GM04504 (cell line): ENCODE data around the gene CD160.
"Not testable (repeated sequence)": the region's sequence is repeated elsewhere in the genome, so short reads cannot be mapped to it uniquely, and the experiment has no call there.

Experiments used
- DNase-seq: peaks from one replicate; pipeline ENCODE4 v3.0.0-alpha.2; 2012; ENCODE audit warnings: low read depth

CD160 gene, protein sequence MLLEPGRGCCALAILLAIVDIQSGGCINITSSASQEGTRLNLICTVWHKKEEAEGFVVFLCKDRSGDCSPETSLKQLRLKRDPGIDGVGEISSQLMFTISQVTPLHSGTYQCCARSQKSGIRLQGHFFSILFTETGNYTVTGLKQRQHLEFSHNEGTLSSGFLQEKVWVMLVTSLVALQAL

DNA sequence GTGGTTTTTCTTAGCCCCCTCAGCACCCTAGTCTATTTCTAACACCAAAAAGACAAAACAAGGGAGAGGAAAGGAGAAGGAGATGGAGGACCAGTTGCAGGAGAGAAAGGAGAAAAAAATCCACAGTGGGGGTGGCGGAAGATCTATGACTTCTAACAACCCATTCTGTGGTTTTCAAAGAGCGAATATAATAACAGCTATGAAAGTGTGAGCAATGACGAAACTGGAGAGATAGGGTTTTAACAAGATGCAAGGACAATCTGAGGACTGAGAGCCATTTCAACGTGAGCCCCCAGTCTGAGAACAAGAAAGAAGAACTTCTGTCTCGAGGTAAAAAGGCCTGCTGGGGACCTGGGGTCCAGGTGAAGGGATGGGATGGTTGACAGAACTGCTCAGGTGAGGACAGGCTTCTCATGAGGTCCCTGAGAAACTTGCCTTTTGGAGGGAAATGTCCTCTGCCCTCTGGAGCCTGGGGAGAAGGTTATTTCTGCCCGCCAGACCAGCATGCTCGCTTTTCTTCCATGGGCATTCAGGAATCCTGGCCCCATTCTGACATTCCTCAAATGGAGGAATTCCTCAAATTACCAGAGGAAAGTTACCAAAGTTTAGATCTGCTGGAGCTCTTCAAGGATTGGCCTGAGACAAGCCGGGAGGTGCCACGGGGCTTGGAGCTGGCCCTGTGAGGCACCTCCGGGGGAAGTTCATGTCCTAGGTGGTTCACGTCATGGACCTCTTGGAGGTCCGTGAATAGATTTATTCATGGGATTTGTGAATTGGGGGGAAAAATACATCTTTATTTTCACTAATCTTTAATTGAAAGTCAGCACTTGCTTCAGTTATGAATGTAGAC lies at the start of gene CD160:
TSS of gene CD160 (plus strand) at position 270 of the 850 bp plus-strand sequence. CDS start 8,829 bp downstream, outside the sequence.
- DNase-seq, result no peak

DNA sequence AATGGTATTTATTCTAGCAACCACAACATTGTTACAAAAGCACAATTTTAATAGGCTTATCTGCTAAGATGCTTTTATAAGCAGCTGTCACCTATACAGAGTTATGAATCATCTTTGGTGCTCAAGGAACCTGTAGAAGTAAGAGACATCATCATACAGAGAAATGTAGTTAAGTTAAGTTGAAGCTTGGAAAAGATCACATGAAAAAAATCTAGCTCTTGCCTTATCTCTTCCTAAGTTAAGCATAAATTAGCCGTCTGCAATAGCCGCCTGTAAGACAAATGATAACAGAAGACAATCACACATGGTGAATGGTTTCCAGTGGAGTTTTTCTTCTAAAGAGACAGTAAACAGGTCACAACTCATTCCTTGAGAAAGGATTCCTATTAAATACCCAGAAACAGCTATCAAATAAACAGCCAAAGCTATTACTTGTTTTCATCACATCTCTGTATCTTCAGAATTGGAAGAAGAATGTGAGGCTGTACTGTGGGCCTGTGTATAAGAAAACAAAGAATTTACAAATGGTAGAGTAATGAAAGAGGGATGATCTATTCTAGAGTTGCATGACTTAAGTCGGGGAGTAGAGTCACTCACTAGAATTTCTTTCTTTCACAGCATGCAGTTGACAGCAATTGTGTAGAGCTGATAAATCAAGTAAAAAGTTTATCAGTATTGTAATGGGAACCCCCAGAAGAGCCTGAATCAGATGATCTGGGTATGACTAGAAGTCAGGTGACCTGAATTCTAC lies 48.1 kb upstream of the CD160 start:
- DNase-seq, result not testable (repeated sequence)

DNA sequence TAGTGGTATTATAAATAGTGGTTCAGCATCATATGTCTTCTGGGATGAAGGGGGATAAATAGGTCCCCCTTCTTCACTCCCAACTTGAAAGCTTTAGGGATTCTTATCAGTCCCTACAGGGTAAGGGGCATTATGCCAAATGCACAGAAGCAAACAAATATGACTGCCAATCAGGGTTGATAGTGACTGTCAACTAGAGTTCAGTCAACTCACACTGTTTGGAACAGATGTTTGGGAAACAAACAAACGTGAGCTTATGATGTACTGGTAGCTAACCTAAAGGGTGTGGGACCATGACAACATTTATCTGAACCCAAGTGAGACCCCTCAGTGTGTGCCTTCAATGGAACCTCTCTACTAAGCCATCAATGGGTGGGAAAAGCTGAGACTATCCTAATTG lies 46.1 kb upstream of the CD160 start:
- DNase-seq, result not testable (repeated sequence)

DNA sequence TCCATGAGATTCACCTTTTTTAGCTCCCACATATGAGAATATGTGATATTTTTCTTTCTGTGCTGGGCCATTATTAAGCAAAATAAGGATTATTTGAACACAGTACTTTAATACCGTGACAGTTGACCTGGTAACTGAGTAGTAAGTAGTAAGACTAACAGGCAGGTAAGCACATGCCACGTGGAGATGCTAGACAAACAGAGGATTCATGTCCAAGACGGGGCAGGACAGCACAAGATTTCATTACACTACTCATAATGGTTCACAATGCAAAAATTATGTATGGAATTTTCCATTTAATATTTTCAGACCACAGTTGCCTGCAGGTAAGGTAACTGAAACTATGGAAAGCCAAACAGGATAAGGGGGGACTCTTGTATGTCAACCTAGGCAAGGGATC lies 34.4 kb upstream of the CD160 start:
- DNase-seq, result not testable (repeated sequence)

DNA sequence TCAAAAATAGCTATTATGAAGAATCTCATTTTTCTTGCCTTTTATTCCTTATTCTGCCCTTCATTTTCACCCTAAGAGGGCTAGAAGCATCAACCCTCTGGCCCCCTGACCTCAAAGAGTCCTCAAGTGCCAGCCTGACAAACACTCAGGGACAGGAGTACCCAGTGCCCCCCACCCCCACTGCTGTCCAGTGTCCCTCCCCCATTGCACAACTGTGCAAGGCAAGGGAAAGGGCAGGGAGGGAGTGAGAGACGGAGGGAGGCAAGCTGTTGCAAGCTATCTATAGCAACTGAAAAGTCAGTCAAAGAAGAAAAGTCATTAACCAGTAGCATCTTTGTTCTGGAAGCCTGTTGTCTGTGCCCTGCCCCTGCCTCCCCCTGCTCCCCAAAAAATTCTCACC lies 33.2 kb upstream of the CD160 start:
- DNase-seq, result not testable (repeated sequence)

DNA sequence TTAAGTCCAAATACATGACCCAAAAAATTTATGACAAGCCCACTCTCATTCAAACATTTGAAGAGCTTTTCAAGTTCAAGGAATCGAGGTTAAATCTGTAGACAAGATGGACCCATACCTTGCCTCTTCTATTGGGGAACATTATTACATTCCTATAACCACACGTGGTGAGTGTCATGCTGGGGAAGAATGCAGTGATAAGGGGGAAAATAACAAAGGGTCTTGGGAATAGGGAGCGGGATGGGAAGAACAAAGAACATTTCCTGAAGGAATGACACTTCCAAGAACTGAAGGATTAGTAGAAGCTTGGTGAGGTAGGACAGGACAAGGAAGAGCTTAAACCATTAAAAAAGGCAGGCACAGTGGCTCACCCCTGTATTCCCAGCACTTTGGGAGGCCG lies 31.0 kb upstream of the CD160 start:
- DNase-seq, result no peak

DNA sequence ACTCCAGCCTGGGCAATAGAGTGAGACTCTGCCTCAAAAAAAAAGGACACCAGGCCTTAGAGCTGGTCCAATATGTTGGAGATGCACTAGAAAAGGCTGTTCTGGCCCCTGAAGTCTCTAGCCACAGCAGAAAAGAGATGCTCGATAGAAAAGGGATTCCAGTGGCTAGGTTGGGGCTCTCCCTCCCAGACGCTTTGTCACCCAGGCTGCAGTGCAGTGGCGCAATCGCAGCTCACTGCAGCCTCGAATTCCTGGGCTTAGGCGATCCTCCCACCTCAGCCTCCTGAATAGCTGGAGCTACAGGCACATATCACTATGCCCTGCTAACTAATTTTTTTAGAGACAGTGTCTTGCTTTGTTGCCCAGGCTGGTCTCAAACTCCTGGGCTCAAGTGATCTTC lies 30.4 kb upstream of the CD160 start:
- DNase-seq, result no peak

DNA sequence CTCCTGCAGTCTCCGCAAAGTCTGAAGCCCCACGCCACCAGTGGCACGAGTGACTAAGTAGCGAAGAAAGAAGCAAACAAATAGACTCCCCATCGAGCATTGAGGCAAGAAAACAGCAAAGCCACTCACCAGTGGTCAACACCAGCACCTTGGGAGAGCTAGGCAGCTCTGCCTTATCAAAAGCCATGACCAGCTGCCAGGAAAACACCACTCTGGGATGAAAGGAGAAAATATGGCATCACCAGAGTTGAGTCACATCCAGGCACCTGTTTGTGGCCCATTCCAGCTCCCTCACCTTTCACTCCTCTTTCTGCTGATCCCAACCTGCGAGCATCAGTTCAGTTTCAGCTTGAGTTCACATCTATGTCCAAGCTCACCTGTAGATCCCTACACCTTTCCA lies 29.4 kb upstream of the CD160 start:
- DNase-seq, result no peak

DNA sequence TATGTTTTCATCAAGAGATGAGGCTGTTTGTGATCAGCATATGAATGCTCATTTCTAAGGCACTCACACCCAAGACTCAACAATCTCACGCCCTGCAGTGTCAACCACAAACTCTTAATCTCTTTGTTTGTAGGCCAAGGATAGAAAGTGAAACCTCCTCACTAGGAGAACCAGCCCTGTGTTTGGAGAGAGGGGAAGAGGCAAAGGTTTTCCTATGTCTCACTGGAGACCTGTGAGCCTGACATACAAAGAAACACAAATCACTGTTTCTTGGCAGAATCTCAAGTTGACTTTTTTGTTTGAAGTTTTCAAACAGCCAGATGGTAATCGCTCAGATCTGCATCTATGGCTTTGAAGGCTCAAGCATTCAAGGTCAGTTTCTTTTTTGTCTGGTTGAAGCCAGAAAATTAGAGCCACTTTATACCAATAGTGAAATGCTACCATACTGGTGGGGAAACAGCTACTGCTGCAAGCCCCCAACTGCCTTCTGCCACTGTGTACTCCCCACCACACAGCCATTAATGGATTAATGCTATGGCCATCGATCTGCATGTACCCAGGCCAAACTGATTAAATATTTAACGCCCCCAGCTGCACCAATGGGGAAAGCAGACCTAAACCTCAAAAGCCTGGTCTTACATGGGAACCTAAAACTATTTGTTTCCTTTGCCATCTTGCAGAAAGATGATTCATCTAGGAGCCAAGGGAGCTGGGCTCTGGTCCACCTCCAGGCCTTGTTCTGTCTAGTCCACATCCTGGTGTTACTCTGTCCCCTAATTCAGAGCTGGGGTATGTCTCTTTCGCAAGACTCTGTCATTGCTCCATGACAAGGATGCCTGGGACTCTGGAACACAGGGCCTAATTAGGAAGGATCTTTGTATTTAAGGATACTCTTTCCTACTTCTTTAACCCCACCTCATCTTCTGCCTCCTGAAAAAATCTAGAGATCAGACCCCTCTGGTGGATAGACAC lies 28.4 kb upstream of the CD160 start:
- peak; percentile 60 for DNase-seq

DNA sequence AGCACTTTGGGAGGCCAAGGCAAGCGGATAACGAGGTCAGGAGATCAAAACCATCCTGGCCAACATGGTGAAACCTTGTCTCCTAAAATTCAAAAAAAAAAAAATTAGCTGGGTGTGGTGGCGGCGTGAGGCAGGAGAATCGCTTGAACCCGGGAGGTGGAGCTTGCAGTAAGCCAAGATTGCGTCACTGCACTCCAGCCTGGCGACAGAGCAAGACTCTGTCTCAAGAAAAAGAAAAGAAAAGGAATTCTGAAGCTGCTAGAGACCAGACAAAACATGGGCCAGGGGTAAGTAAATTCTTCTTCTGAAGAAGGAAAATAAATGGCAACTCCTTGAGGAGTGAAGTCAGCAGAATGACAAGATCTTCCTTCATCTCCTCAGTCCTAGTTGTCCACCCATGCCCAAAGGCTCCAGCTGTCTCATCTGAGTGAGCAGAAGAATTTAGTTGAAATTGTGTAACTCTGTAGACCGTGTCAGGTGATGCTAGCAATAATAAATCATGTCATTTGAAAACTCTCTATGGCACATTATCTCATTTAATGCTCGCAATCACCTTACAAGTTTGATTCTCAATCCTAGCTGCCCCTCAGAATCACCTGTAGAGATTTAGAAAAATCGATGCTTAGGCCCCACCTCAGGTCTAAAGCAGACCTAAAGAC lies 26.4 kb upstream of the CD160 start:
- no peak for DNase-seq

DNA sequence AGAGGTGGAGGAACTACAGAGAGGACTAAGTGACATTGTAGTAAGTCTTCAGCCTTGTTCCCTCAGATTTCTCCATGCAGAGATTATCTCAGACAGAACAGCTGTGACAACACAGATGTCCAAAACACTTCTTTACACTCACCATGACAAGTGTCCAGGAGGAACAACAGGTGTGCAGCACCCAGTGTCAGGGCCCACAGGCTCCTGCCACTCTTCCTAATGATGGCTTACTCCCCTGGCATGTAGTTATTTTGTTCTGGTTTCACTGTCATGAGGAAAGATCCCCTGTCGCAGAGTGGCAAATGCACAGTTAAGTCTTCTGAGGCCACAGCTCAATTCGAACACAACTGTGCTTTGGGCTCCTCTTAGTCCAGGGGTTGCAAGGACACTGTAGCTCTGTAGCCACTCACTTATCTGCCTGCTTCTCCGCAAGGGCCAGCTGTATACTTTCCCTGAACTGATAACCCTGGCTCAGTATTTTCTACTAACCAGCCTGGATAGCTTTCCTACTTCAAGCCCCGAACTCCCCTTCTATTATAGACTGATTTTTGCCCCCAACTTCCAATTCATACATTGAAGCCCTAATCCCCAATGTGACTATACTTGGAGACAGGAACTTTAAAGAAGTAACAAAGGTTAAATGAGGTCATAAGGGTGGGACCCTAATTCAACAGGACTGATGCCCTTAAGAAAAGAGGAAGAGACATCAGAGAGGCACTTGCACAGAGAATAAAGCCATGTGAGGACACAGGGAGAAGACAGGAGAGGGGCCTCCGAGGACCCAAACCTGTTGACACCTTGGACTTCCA lies 23.3 kb upstream of the CD160 start:
- DNase-seq, result no peak

DNA sequence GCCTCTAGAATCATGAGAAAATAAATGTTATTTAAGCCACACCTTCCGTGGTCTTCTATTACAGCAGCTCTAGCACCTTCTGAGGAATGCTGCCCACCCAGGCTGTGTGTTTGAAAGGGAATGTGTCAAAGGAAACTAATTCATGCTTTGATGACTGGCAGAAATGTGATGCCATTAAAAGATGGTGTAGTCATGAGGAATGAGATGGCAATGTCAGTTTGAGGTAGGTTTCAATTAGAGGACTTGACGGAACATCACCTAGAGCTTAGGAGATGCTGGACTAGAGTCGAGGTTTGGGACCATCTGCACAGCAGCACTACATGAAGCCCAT lies 22.7 kb upstream of the CD160 start:
- DNase-seq, result no peak

DNA sequence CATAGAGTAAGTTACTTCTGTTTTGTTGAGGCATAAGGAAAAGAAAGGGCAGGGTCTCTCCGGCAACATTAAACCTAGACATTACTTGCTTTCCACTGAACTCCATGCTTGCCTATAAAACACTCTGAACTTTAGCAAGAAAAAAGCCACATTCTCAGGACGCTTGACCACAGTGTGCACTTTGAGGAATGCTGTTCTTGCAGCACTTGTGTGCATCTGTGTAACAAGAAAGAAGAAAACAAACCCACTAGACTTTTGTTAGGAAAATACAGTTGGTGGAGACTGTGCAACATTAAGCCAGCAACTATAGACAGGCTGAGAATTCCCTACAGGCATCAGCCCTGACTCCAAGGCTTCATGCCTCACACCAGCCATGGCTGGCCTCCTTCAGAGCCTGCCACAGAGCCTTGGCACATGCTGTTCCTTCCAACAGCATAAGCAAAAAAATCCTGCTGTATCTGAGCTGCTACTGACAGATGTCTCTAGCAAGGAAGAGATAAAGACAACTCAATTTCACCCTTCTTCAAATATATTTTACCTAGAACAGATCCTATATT lies 17.9 kb upstream of the CD160 start:
- DNase-seq, result no peak

DNA sequence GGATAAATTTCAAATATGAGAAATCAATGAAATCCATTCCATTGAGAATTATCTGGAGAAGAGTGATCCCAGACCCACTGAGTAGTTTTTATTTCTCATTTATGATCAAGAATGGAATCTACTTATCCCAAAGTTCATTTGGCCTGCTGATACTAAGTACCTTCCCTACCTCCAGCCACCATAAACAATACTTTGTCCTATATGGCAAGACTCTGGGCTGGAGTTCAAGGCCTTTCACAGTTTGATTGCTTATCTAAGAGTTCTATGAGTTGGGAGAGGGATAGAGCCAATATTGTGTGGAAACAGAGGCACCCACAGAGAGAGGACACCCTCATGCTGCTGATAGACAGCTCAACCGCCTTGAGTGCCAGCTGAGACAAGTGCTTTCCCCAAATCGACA lies 17.2 kb upstream of the CD160 start:
- no peak for DNase-seq

DNA sequence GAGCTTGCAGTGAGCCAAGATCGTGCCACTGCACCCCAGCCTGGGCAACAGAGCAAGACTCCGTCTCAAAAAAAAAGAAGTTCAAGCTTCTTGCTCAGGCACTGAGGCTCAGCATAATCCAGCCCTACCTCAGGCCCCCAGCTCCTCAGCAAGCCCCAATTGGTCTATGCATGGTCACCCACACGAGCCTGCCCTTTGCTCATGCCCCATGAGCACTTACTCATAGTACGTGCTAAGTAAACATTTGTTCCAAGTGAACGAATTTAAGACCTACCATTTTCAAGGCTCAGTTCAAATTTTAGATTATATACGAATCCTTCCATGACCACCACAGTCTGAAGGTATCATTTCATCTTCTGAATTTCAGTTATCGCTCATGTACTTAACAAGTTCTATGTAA lies 16.5 kb upstream of the CD160 start:
- DNase-seq, result no peak

DNA sequence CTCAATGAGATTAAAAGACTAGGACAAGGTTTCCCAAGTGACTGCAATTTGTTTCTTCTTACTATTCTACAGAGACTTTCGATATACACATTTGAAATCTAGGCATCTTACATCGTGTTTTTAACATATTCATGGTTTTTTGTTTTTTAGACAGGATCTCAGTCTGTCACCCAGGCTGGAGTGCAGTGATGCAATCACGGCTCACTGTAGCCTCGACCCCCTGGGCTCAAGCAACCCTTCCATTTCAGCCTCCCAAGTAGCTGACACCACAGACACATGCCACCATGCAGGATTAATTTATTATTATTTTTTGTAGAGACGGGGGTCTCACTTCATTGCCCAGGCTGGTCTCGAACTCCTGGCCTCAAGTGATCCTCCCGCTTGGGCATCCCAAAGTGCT lies 13.7 kb upstream of the CD160 start:
- no peak for DNase-seq

DNA sequence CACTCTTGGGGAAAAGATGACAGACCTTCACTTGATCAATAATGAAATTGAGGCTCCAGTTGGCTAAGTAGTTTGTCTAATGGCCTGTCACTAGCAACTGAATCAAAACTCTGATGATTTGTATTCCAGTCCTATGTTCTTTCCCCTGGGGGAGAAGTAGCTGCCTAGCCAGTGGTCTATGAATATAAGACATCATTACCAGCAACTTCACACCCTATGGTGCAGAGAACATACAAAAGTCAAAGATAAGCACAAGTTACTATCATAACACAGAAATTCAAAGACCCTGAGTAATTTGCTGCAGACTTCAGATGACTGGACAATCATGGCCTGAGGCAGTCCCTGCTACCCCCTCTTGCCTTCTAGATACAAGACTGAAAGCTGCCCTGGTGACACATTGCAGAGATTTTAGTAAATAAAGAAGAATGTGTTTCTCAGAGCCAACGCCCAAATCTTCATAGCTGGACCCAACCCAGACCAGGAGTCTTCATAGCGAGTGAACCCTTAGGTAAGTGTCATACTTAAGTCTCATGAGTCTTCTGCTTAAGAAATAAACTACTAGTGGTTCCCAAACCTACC lies 13.1 kb upstream of the CD160 start:
- DNase-seq, result no peak

DNA sequence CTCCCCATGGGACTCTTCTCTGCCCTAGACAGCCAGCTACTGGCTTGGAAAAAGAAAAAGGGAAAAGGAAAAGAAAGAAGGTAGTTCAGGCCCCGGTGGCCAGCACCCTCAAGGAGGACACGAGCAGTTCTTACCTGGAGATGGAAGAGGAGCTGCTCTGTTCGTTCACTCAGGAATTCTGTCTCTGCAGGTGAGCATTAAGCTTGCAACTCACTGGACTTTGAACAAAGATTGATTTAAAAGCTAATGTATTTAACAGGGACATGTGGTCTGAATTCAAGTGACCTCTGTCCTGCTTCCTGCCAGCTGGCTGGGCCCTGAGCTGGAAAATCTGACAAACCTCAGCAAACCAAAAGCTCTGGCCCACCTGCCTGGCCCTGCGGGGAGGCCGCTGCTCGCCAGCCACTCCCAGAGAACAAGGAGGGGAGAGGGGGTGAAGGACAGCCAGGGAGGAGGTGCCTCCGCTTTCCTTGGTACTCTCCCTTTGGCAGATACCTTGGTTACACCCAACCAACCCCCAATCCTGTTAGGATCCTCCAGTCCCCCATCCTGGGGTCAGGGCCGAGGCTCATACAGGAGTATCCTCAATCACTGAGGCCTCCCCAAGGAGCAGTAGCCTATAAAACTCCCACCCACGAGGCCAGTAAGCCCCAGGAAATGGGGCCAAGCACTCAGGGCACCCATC lies 12.0 kb upstream of the CD160 start, which contains the start of gene PDZK1:
TSS of gene PDZK1 (minus strand) at position 186 of the 685 bp plus-strand sequence. CDS start 19,347 bp downstream, outside the sequence.
- no peak for DNase-seq

DNA sequence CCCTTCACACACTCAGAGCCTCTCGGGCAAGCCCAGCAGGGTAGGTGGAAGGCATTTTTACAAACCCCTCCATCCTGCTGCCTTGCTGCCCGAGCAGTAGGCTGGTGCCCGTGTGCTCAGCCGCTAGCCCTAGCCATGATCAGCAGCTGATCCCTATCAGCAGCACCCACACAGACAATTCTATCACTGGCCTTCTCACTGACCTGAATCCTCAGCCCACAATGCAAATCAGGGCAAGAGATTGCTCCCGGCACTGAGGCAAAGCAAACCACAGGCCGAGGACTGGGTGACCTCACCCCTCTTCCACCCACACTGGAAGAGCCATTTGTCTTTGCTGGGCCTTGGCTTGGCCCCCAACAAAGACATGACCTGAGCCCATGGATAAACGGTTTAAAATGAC lies 11.2 kb upstream of the CD160 start:
- DNase-seq, result no peak
